CD8-positive, alpha-beta memory T cell (primary cell): Measurements from ENCODE around the gene GPER1. TPM values are rescaled to one million over a fixed set of nuclear protein-coding genes. Genes with fewer than 3 reads are reported as not detected.

ENCODE experiments used
- CTCF ChIA-PET: fragments of 350-600 bp; sonication (Branson Sonifier 250); formaldehyde crosslinking; loops from one replicate; lab custom pipeline; 2021; ENCODE audit warnings: antibody characterized with exemption; lab: Charles Lee
- POLR2A ChIA-PET: fragments of 350-600 bp; sonication (Branson Sonifier 250); formaldehyde crosslinking; loops from one replicate; lab custom pipeline; 2021; ENCODE audit warnings: antibody characterized with exemption; lab: Charles Lee
- DNase-seq, 5 donors: peaks; one replicate each; pipeline versions ENCODE4 v3.0.0 to v3.0.0-alpha.2; 2020 to 2022; ENCODE audit warnings: mixed read lengths in 1 of 5
- H3K27ac ChIP-seq: one replicate; pipeline ENCODE4 v1.7.0; 2013; ENCODE audit warnings: low read depth, mild to moderate bottlenecking, low read length, moderate library complexity
- H3K27me3 ChIP-seq: 2 replicates; pipeline ENCODE4 v1.7.0; 2013; ENCODE audit warnings: low read length, mild to moderate bottlenecking; ENCODE audit not compliant: insufficient read depth, poor library complexity, severe bottlenecking
- H3K36me3 ChIP-seq: 2 replicates; pipeline ENCODE4 v1.7.0; 2013; ENCODE audit warnings: mild to moderate bottlenecking, low read length, moderate library complexity; ENCODE audit not compliant: insufficient read depth
- H3K4me1 ChIP-seq: 2 replicates; pipeline ENCODE4 v1.7.0; 2013; ENCODE audit warnings: mild to moderate bottlenecking, low read length, moderate library complexity; ENCODE audit not compliant: insufficient read depth
- H3K4me3 ChIP-seq: 2 replicates; pipeline ENCODE4 v1.7.0; 2013; ENCODE audit warnings: mild to moderate bottlenecking, low read length
- H3K9me3 ChIP-seq: 2 replicates; pipeline ENCODE4 v1.7.0; 2013; ENCODE audit warnings: mild to moderate bottlenecking, low read length
- H3K27ac Mint-ChIP-seq, 8 donors: one replicate each; pipeline ENCODE4 v1.8.0; 2020 to 2021; ENCODE audit warnings: mixed read lengths in 8 of 8, mild to moderate bottlenecking in 6 of 8, inconsistent platforms in 3 of 8, moderate library complexity in 3 of 8
- H3K27me3 Mint-ChIP-seq, 2 donors: one replicate each; pipeline ENCODE4 v1.8.0; 2020 to 2021; ENCODE audit warnings: mixed read lengths in 2 of 2, mild to moderate bottlenecking in 1 of 2, moderate library complexity in 1 of 2
- H3K36me3 Mint-ChIP-seq, 3 donors: one replicate each; pipeline ENCODE4 v1.8.0; 2020 to 2021; ENCODE audit warnings: mixed read lengths in 3 of 3, inconsistent platforms in 1 of 3, mild to moderate bottlenecking in 1 of 3
- H3K4me1 Mint-ChIP-seq, 3 donors: one replicate each; pipeline ENCODE4 v1.8.0; 2020 to 2021; ENCODE audit warnings: mixed read lengths in 3 of 3, inconsistent platforms in 1 of 3, mild to moderate bottlenecking in 1 of 3
- H3K4me3 Mint-ChIP-seq, 7 donors: one replicate each; pipeline ENCODE4 v1.8.0; 2020 to 2021; ENCODE audit warnings: mixed read lengths in 7 of 7, mild to moderate bottlenecking in 6 of 7, moderate library complexity in 4 of 7, inconsistent platforms in 2 of 7
- H3K9me3 Mint-ChIP-seq, 5 donors: one replicate each; pipeline ENCODE4 v1.8.0; 2020 to 2022; ENCODE audit warnings: mixed read lengths in 5 of 5, mild to moderate bottlenecking in 3 of 5, moderate library complexity in 2 of 5, inconsistent platforms in 1 of 5
- polyA plus RNA-seq: library from polyadenylated mRNA; unstranded; fragments of 300-500 nt; fragmentation: Illumina TruSeq; gene quantifications from one replicate; pipeline ENCODE4 v1.2.3, GENCODE V29; 2021
- total RNA-seq, 2 experiments: library from RNA; stranded (reverse); gene quantifications; one replicate each; pipeline ENCODE4 v1.2.3, GENCODE V29; 2021

The GPER1 gene
- total and polyA plus RNA-seq, 3 experiments from 2014 or later, result 0.17 TPM; not detected in 2

GRCh38 chr7:1100386-1100785, 12.5 kb downstream of the GPER1 start:
- H3K4me1 Mint-ChIP-seq, result peaks cover 15 to 31% (median 19%) of the 10 kb centered on the region in 3 donors
- peaks cover 4 to 8% (median 7%) of the 10 kb centered on the region in 3 donors for H3K36me3 Mint-ChIP-seq
- no peak overlapping the region for H3K27ac Mint-ChIP-seq
- no peaks in the 10 kb centered on the region for H3K27me3 Mint-ChIP-seq
- H3K9me3 ChIP-seq, result no peaks in the 10 kb centered on the region
- no peak for DNase-seq
- ChIA-PET POLR2A (interaction anchor here (0.7 kb wide), 1 partner anchor 318 kb away, joined by 4 read pairs; no protein-coding TSS in a partner anchor), CTCF (interaction anchor here (1.5 kb wide), 1 partner anchor 14 kb away, joined by 3 read pairs; no protein-coding TSS in a partner anchor)
- H3K4me3 Mint-ChIP-seq, result no peak overlapping the region
- no peak overlapping the region for H3K4me3 ChIP-seq
- H3K27ac ChIP-seq, result no peak overlapping the region
- H3K4me1 ChIP-seq, result peaks cover 10% of the 10 kb centered on the region
- H3K9me3 Mint-ChIP-seq, result no peaks in the 10 kb centered on the region
- no peaks in the 10 kb centered on the region for H3K27me3 ChIP-seq
- H3K36me3 ChIP-seq, result no peaks in the 10 kb centered on the region

DNA sequence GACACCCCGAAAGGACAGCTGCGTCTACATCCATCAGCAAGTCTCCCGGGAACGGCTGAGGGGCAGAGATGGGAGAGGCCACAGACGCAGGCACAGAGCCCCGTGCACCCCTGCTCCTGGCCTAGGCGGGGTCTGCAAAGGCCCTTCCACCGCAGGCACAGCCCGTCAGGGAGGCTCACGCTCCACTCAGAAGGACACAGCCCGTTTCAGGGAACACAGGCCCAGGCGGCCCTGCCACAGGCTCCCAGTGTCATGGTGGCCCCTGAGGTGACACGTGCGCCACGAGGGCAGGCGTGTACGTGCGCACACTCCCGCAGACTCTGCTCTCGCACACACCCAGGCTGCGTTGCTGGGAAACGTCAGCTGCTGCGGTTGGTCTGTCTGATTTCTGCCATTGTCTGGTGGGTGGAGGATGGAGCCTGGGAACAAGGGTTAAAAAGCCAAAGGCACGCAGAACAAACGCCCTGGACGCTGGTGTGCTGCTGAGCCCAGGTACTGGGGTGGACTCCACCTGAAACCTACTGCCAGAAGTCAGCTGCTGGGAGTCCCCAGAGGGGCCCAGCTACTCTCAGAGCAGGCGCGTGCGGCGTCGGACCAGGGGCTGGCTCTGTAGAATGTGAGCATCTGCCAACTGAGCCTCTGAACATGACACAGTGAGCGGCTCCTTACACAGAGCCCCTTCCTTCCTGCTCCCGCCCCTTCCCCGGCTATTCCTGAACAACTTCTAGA, 13.1 kb downstream of the GPER1 start:
- CTCF ChIA-PET, result interaction anchor here (1.5 kb wide), 1 partner anchor 15 kb away, joined by 3 read pairs; no protein-coding TSS in a partner anchor
- Mint-ChIP-seq H3K27ac (no peak overlapping the region), H3K9me3 (no peaks in the 10 kb centered on the region)

DNA sequence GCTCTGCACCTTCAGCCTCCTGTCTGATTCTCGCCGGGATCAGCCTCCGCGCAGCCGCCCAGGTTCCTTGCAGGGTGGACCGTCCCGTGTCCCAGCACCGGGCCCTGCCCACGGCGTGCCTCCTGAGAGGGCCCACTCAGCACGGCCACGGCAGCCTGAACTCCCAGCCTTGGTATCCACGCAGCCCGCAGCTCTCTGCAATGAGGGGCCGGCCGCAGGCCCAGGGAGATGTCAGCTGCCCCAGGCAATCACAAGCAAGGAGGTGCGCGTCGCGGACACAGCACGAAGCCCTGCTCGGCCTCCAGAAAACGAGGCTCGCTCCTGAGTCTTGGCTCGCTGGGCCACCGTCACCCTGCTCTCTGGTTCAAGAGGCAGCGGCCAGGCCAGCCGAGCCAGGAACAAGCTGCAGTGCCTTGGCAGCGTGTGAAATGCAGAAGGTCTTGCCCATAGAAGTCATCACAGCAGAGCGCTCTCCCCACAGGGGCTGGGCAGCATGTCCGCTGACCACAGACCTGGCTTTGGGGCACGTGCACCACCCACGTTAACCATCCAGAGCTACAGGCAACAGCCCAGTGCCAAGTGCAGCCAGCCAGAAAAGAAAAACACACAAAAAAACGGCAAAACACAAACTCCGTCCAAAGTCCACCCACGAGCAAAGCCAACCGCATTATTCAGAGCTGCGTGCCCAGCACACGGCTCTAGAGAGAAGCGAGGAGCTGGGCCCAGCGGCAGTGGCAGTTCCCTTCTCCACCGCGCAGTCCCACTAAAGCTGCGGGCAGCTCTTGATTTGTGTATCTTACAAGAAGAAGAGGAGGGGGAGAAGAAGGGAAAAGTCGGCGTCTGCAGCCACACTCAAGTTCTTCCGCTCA, 13.9 kb downstream of the GPER1 start:
- H3K9me3 Mint-ChIP-seq, result no peaks in the 10 kb centered on the region
- peaks cover 15 to 31% (median 19%) of the 10 kb centered on the region in 3 donors for H3K4me1 Mint-ChIP-seq
- DNase-seq, result no peak
- peak overlapping the region in 4 of 7 donors; percentile 23 to 77 (median 50) for H3K4me3 Mint-ChIP-seq
- peak overlapping the region in 1 of 8 donors; percentile 75 for H3K27ac Mint-ChIP-seq
- peaks cover 4 to 10% (median 7%) of the 10 kb centered on the region in 3 donors for H3K36me3 Mint-ChIP-seq
- Histone ChIP-seq H3K36me3 (no peaks in the 10 kb centered on the region), H3K27me3 (no peaks in the 10 kb centered on the region), H3K4me3 (no peak overlapping the region), H3K9me3 (no peaks in the 10 kb centered on the region), H3K27ac (no peak overlapping the region), H3K4me1 (peaks cover 10% of the 10 kb centered on the region)
- no peaks in the 10 kb centered on the region for H3K27me3 Mint-ChIP-seq
- CTCF ChIA-PET, result interaction anchor here (1.0 to 2.0 kb wide), 3 partner anchors 16 to 583 kb away, joined by 3 to 6 read pairs (median 3); no protein-coding TSS in a partner anchor
- POLR2A ChIA-PET, result no interaction called here

More for the DNA sequence above, 13.1 kb downstream of the GPER1 start:
- Mint-ChIP-seq H3K4me1 (peaks cover 15 to 31% (median 19%) of the 10 kb centered on the region in 3 donors), H3K27me3 (no peaks in the 10 kb centered on the region), H3K4me3 (no peak overlapping the region), H3K36me3 (peaks cover 4 to 8% (median 7%) of the 10 kb centered on the region in 3 donors)
- H3K36me3 ChIP-seq, result no peaks in the 10 kb centered on the region
- H3K4me1 ChIP-seq, result peaks cover 10% of the 10 kb centered on the region
- no peak for DNase-seq
- H3K4me3 ChIP-seq, result no peak overlapping the region
- no peak overlapping the region for H3K27ac ChIP-seq
- H3K9me3 ChIP-seq, result no peaks in the 10 kb centered on the region
- POLR2A ChIA-PET, result interaction anchor here (0.7 kb wide), 1 partner anchor 317 kb away, joined by 4 read pairs; no protein-coding TSS in a partner anchor
- no peaks in the 10 kb centered on the region for H3K27me3 ChIP-seq

DNA sequence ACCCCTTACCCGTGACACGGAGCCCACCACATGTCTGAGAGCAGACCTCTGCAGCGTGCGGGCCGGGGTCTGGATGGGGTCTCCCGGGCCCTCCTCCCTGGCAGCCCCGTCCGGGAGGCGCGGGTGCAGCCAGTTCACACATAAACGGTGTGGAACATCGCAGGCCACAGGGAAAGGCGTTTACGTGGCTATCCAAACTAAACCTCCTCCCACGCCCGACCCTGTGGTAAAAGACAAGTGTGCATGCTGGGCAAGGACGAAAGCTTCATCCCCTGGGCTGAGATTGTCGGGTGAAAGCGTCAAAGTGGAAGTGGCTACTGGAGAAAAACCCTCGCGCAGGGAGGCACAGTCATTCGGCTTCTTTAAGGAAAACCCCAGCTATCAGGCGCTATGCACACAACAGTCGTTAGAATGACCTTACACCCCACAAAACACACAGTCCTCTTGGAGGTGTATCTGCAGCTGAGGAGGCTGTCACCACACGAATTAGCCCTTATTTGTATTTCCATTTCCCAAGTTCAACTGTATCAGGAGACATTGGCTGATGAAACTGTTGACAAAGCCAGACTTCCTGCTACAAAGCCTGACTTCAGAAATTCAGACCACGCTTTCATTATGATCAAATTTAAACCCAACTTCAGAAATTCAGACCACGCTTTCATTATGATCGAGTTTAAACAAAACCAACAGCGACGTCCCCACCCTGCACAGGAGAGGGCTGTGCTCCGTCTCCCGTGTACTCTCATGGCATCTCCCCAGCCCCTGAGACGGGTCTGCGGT, 15.3 kb downstream of the GPER1 start:
- peaks cover 1 to 3% (median 3%) of the 10 kb centered on the region in 3 donors for H3K36me3 Mint-ChIP-seq
- peaks cover 10% of the 10 kb centered on the region for H3K4me1 ChIP-seq
- H3K27ac ChIP-seq, result no peak overlapping the region
- H3K27me3 Mint-ChIP-seq, result no peaks in the 10 kb centered on the region
- ChIA-PET CTCF (interaction anchor here (1.0 to 2.0 kb wide), 3 partner anchors 17 to 584 kb away, joined by 3 to 9 read pairs (median 6); no protein-coding TSS in a partner anchor), POLR2A (interaction anchor here (0.5 kb wide), 1 partner anchor 272 kb away, joined by 3 read pairs; no protein-coding TSS in a partner anchor)
- H3K4me3 ChIP-seq, result no peak overlapping the region
- peaks cover 14 to 31% (median 15%) of the 10 kb centered on the region in 3 donors for H3K4me1 Mint-ChIP-seq
- H3K9me3 ChIP-seq, result no peaks in the 10 kb centered on the region
- H3K27me3 ChIP-seq, result no peaks in the 10 kb centered on the region
- H3K36me3 ChIP-seq, result no peaks in the 10 kb centered on the region
- H3K27ac Mint-ChIP-seq, result peak overlapping the region in 6 of 8 donors; percentile 48 to 86 (median 84)
- no peaks in the 10 kb centered on the region for H3K9me3 Mint-ChIP-seq
- H3K4me3 Mint-ChIP-seq, result peak overlapping the region; percentile 68 to 88 (median 80)
- DNase-seq, result no peak

GRCh38 chr7:1103789-1104515, 16.0 kb downstream of the GPER1 start:
- no peaks in the 10 kb centered on the region for H3K9me3 Mint-ChIP-seq
- no peaks in the 10 kb centered on the region for H3K27me3 ChIP-seq
- H3K9me3 ChIP-seq, result no peaks in the 10 kb centered on the region
- H3K36me3 Mint-ChIP-seq, result peaks cover 0 to 2% (median 1%) of the 10 kb centered on the region in 3 donors
- H3K4me3 Mint-ChIP-seq, result peak overlapping the region; percentile 68 to 88 (median 80)
- no peak overlapping the region for H3K4me3 ChIP-seq
- H3K4me1 ChIP-seq, result peaks cover 10% of the 10 kb centered on the region
- H3K27me3 Mint-ChIP-seq, result no peaks in the 10 kb centered on the region
- ChIA-PET CTCF (interaction anchor here (1.8 to 2.0 kb wide), 2 partner anchors 18 to 111 kb away, joined by 6 to 9 read pairs; no protein-coding TSS in a partner anchor), POLR2A (interaction anchor here (0.6 kb wide), 1 partner anchor 10 kb away, joined by 3 read pairs; no protein-coding TSS in a partner anchor)
- H3K4me1 Mint-ChIP-seq, result peaks cover 14 to 31% (median 15%) of the 10 kb centered on the region in 3 donors
- H3K27ac Mint-ChIP-seq, result peak overlapping the region in 6 of 8 donors; percentile 48 to 86 (median 84)
- no peak for DNase-seq
- no peaks in the 10 kb centered on the region for H3K36me3 ChIP-seq
- H3K27ac ChIP-seq, result no peak overlapping the region

DNA sequence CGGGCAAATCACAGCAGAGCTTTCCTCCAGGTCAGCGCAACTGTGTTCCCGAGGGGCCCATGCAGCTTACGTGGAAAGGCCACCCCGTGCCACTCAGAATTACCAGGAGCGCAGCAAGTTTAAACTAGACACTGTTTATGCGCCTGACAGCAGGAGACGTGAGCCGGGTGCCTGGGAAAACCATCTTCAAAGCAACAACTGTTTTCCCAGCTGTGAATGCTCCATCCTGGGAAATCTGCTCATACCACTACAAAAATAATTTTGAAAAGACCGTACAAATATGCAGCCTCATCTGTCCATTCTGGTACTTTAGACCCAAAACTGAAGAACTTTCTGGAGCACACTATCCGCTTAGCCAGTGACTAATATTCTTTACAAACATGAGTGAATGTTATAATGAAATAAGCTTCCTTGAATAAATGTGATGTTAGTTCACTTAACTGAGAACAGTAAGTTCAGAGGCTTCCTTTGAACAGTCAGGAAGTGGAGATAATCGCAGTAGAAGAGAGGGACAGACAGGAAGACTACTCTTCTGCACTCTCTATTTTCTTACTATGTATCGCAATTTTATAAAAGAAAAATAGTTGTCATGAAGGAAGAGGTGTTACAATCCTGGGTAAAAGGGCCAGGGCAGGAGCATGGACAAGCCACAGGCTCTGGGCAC, 16.7 kb downstream of the GPER1 start:
- H3K27ac ChIP-seq, result no peak overlapping the region
- Mint-ChIP-seq H3K4me1 (peaks cover 14 to 31% (median 15%) of the 10 kb centered on the region in 3 donors), H3K9me3 (no peaks in the 10 kb centered on the region), H3K27ac (peak overlapping the region in 3 of 8 donors; percentile 55 to 85 (median 58)), H3K4me3 (peak overlapping the region in 4 of 7 donors; percentile 9 to 33 (median 22)), H3K27me3 (no peaks in the 10 kb centered on the region), H3K36me3 (peaks cover 0 to 2% (median 0%) of the 10 kb centered on the region in 3 donors)
- no peaks in the 10 kb centered on the region for H3K27me3 ChIP-seq
- no peak overlapping the region for H3K4me3 ChIP-seq
- peaks cover 10% of the 10 kb centered on the region for H3K4me1 ChIP-seq
- H3K36me3 ChIP-seq, result no peaks in the 10 kb centered on the region
- POLR2A ChIA-PET, result interaction anchor here (0.6 kb wide), 1 partner anchor 9 kb away, joined by 3 read pairs; no protein-coding TSS in a partner anchor
- H3K9me3 ChIP-seq, result no peaks in the 10 kb centered on the region
- DNase-seq, result no peak
- CTCF ChIA-PET, result interaction anchor here (1.8 kb wide), 1 partner anchor 112 kb away, joined by 9 read pairs; no protein-coding TSS in a partner anchor
